SK-N-SH treated with all-trans-retinoic acid at 6 μM for 48 hours (cell line): ENCODE results near the gene ZAR1L.
A peak's percentile ranks its signal among the peaks of the same experiment; 100 is the strongest.

Experiments used
- ATAC-seq: fragments of 200-7000 bp; cut with Tn5 transposase; 3 replicates; pipeline ENCODE4 v1.9.1; 2020; ENCODE audit warnings: mild to moderate bottlenecking, moderate library complexity
- ARNTL ChIP-seq: fragments of 450-650 bp; formaldehyde crosslinking; IDR thresholded peaks from 2 replicates; pipeline ENCODE4 v1.5.0; 2020; ENCODE audit warnings: low read depth, mild to moderate bottlenecking, moderate library complexity, borderline replicate concordance
- BACH2 ChIP-seq: fragments of 250-450 bp; sonication (Bioruptor Pico); IDR thresholded peaks from 2 replicates; pipeline ENCODE4 v1.9.0; 2021; ENCODE audit warnings: mild to moderate bottlenecking, borderline replicate concordance
- CSDC2 ChIP-seq: fragments of 250-450 bp; sonication (Bioruptor Pico); IDR thresholded peaks from 2 replicates; pipeline ENCODE4 v1.5.0; 2020; ENCODE audit warnings: mild to moderate bottlenecking, moderate library complexity
- ESRRG ChIP-seq: fragments of 250-450 bp; sonication (Bioruptor Pico); IDR thresholded peaks from 2 replicates; pipeline ENCODE4 v1.6.1; 2021; ENCODE audit warnings: mild to moderate bottlenecking
- GLIS3 ChIP-seq: fragments of 250-450 bp; sonication (Bioruptor Pico); IDR thresholded peaks from 2 replicates; pipeline ENCODE4 v1.5.0; 2020; ENCODE audit warnings: mild to moderate bottlenecking, moderate library complexity
- OSR1 ChIP-seq: fragments of 250-450 bp; sonication (Bioruptor Pico); IDR thresholded peaks from 2 replicates; pipeline ENCODE4 v1.8.0; 2022; ENCODE audit warnings: moderate library complexity, mild to moderate bottlenecking, inconsistent platforms
- PPARA ChIP-seq: fragments of 250-450 bp; sonication (Bioruptor Pico); IDR thresholded peaks from 2 replicates; pipeline ENCODE4 v1.5.0; 2020; ENCODE audit warnings: mild to moderate bottlenecking, borderline replicate concordance
- RARB ChIP-seq: fragments of 250-450 bp; sonication (Bioruptor Pico); IDR thresholded peaks from 2 replicates; pipeline ENCODE4 v1.8.0; 2021; ENCODE audit warnings: mild to moderate bottlenecking, moderate library complexity
- SNAI2 ChIP-seq: fragments of 250-450 bp; sonication (Bioruptor Pico); IDR thresholded peaks from 2 replicates; pipeline ENCODE4 v1.5.0; 2020; ENCODE audit warnings: mild to moderate bottlenecking, moderate library complexity
- TOX ChIP-seq: fragments of 250-450 bp; sonication (Bioruptor Pico); IDR thresholded peaks from 2 replicates; pipeline ENCODE4 v1.8.0; 2021; ENCODE audit warnings: mild to moderate bottlenecking, moderate library complexity, borderline replicate concordance
- TSHZ2 ChIP-seq: fragments of 250-450 bp; sonication (Bioruptor Pico); IDR thresholded peaks from 2 replicates; pipeline ENCODE4 v1.5.0; 2020; ENCODE audit warnings: mild to moderate bottlenecking, moderate library complexity
- ZC3H10 ChIP-seq: fragments of 250-450 bp; sonication (Bioruptor Pico); IDR thresholded peaks from 2 replicates; pipeline ENCODE4 v1.5.1; 2021; ENCODE audit warnings: mild to moderate bottlenecking, moderate library complexity
- ZFP3 ChIP-seq: fragments of 250-450 bp; sonication (Bioruptor Pico); IDR thresholded peaks from 2 replicates; pipeline ENCODE4 v1.5.0; 2020; ENCODE audit warnings: mild to moderate bottlenecking, moderate library complexity
- ZFP30 ChIP-seq: fragments of 450-650 bp; formaldehyde crosslinking; IDR thresholded peaks from 2 replicates; pipeline ENCODE4 v1.5.0; 2022; ENCODE audit warnings: mild to moderate bottlenecking, moderate library complexity
- ZNF70 ChIP-seq: fragments of 450-650 bp; formaldehyde crosslinking; IDR thresholded peaks from 2 replicates; pipeline ENCODE4 v1.5.0; 2020; ENCODE audit warnings: mild to moderate bottlenecking, moderate library complexity
- ZNF8 ChIP-seq: fragments of 450-650 bp; formaldehyde crosslinking; IDR thresholded peaks from 2 replicates; pipeline ENCODE4 v1.5.0; 2020; ENCODE audit warnings: mild to moderate bottlenecking, moderate library complexity
- TF ChIP-seq, protein P1 (sequence below): fragments of 250-450 bp; sonication (Bioruptor Pico); IDR thresholded peaks from 2 replicates; pipeline ENCODE4 v1.5.1; 2020; ENCODE audit warnings: low read depth, mild to moderate bottlenecking, moderate library complexity
- TF ChIP-seq, protein P2 (sequence below): fragments of 250-450 bp; sonication (Bioruptor Pico); IDR thresholded peaks from 2 replicates; pipeline ENCODE4 v1.8.0; 2021; ENCODE audit warnings: low read depth, mild to moderate bottlenecking, moderate library complexity, borderline replicate concordance
- TF ChIP-seq, protein P3 (sequence below): fragments of 250-450 bp; sonication (Bioruptor Pico); IDR thresholded peaks from 2 replicates; pipeline ENCODE4 v1.8.0; 2020; ENCODE audit warnings: mild to moderate bottlenecking, moderate library complexity, borderline replicate concordance
- TF ChIP-seq, protein P4 (sequence below): fragments of 250-450 bp; sonication (Bioruptor Pico); IDR thresholded peaks from 2 replicates; pipeline ENCODE4 v1.5.1; 2021; ENCODE audit warnings: mild to moderate bottlenecking, moderate library complexity

ZAR1L gene

DNA sequence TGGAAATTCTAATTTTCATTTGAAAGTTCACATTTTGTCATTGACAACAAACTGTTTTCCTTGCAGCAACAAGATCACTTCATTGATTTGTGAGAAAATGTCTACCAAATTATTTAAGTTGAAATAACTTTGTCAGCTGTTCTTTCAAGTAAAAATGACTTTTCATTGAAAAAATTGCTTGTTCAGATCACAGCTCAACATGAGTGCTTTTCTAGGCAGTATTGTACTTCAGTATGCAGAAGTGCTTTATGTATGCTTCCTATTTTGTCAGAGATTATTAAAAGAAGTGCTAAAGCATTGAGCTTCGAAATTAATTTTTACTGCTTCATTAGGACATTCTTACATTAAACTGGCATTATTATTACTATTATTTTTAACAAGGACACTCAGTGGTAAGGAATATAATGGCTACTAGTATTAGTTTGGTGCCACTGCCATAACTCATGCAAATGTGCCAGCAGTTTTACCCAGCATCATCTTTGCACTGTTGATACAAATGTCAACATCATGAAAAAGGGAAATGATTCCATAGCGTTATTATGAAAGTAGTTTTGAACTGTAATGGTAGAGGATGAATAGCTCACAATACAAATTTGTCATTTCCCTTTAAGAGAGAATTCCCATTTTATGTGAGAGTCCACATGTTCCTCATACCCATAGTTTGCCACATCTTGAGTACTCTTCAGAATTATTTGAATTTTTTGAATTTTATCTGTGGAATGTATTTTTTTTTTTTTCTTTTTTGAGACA lies 2.7 kb upstream of the ZAR1L start:
- TF ChIP-seq PPARA (CRISPR knock-in tag) (no peak), RARB (no peak), ARNTL (CRISPR knock-in tag) (no peak), ZNF70 (CRISPR knock-in tag) (no peak), ZFP3 (CRISPR knock-in tag) (no peak), TOX (CRISPR knock-in tag) (no peak), SNAI2 (CRISPR knock-in tag) (no peak)
- ATAC-seq = no peak

DNA sequence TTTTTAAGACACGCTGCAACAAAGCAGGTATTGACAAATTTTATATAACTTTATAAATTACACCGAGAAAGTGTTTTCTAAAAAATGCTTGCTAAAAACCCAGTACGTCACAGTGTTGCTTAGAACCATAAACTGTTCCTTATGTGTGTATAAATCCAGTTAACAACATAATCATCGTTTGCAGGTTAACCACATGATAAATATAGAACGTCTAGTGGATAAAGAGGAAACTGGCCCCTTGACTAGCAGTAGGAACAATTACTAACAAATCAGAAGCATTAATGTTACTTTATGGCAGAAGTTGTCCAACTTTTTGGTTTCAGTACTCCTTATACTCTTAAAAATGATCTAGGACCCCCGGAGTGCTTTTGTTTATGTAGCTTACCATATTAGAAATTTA lies 1.3 kb upstream of the ZAR1L start:
- TF ChIP-seq TSHZ2 (CRISPR knock-in tag) = no peak
- TF ChIP-seq OSR1 (CRISPR knock-in tag) = no peak
- TF ChIP-seq ZNF8 (CRISPR knock-in tag) = no peak
- TF ChIP-seq ARNTL (CRISPR knock-in tag) = no peak
- no peak for TF ChIP-seq ZC3H10 (CRISPR knock-in tag)
- TF ChIP-seq, protein P1, sequence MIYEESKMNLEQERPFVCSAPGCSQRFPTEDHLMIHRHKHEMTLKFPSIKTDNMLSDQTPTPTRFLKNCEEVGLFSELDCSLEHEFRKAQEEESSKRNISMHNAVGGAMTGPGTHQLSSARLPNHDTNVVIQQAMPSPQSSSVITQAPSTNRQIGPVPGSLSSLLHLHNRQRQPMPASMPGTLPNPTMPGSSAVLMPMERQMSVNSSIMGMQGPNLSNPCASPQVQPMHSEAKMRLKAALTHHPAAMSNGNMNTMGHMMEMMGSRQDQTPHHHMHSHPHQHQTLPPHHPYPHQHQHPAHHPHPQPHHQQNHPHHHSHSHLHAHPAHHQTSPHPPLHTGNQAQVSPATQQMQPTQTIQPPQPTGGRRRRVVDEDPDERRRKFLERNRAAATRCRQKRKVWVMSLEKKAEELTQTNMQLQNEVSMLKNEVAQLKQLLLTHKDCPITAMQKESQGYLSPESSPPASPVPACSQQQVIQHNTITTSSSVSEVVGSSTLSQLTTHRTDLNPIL (CRISPR knock-in tag) = no peak
- TF ChIP-seq, protein P2, sequence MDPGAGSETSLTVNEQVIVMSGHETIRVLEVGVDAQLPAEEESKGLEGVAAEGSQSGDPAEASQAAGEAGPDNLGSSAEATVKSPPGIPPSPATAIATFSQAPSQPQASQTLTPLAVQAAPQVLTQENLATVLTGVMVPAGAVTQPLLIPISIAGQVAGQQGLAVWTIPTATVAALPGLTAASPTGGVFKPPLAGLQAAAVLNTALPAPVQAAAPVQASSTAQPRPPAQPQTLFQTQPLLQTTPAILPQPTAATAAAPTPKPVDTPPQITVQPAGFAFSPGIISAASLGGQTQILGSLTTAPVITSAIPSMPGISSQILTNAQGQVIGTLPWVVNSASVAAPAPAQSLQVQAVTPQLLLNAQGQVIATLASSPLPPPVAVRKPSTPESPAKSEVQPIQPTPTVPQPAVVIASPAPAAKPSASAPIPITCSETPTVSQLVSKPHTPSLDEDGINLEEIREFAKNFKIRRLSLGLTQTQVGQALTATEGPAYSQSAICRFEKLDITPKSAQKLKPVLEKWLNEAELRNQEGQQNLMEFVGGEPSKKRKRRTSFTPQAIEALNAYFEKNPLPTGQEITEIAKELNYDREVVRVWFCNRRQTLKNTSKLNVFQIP (CRISPR knock-in tag) = no peak
- no peak for TF ChIP-seq ZNF70 (CRISPR knock-in tag)
- TF ChIP-seq, protein P3, sequence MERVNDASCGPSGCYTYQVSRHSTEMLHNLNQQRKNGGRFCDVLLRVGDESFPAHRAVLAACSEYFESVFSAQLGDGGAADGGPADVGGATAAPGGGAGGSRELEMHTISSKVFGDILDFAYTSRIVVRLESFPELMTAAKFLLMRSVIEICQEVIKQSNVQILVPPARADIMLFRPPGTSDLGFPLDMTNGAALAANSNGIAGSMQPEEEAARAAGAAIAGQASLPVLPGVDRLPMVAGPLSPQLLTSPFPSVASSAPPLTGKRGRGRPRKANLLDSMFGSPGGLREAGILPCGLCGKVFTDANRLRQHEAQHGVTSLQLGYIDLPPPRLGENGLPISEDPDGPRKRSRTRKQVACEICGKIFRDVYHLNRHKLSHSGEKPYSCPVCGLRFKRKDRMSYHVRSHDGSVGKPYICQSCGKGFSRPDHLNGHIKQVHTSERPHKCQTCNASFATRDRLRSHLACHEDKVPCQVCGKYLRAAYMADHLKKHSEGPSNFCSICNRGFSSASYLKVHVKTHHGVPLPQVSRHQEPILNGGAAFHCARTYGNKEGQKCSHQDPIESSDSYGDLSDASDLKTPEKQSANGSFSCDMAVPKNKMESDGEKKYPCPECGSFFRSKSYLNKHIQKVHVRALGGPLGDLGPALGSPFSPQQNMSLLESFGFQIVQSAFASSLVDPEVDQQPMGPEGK = no peak
- TF ChIP-seq ESRRG (CRISPR knock-in tag) = no peak
- no peak for TF ChIP-seq BACH2 (CRISPR knock-in tag)
- TF ChIP-seq ZFP30 (CRISPR knock-in tag) = no peak
- ATAC-seq = no peak

DNA sequence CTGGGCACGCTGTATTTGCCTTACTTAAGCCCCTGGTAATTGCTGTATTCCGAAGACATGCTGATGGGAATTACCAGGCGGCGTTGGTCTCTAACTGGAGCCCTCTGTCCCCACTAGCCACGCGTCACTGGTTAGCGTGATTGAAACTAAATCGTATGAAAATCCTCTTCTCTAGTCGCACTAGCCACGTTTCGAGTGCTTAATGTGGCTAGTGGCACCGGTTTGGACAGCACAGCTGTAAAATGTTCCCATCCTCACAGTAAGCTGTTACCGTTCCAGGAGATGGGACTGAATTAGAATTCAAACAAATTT lies 821 bp upstream of the ZAR1L start:
- ATAC-seq = peak; percentile 61
- no peak for TF ChIP-seq ZNF70 (CRISPR knock-in tag)
- TF ChIP-seq TOX (CRISPR knock-in tag) = no peak
- no peak for TF ChIP-seq GLIS3
- TF ChIP-seq TSHZ2 (CRISPR knock-in tag) = no peak
- TF ChIP-seq, protein P3 = no peak
- no peak for TF ChIP-seq PPARA (CRISPR knock-in tag)
- TF ChIP-seq CSDC2 = no peak
- no peak for TF ChIP-seq BACH2 (CRISPR knock-in tag)
- no peak for TF ChIP-seq RARB
- TF ChIP-seq, protein P4, sequence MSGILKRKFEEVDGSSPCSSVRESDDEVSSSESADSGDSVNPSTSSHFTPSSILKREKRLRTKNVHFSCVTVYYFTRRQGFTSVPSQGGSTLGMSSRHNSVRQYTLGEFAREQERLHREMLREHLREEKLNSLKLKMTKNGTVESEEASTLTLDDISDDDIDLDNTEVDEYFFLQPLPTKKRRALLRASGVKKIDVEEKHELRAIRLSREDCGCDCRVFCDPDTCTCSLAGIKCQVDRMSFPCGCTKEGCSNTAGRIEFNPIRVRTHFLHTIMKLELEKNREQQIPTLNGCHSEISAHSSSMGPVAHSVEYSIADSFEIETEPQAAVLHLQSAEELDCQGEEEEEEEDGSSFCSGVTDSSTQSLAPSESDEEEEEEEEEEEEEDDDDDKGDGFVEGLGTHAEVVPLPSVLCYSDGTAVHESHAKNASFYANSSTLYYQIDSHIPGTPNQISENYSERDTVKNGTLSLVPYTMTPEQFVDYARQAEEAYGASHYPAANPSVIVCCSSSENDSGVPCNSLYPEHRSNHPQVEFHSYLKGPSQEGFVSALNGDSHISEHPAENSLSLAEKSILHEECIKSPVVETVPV = no peak
- no peak for TF ChIP-seq SNAI2 (CRISPR knock-in tag)
- no peak for TF ChIP-seq ZC3H10 (CRISPR knock-in tag)
- TF ChIP-seq ARNTL (CRISPR knock-in tag) = no peak
- no peak for TF ChIP-seq ESRRG (CRISPR knock-in tag)
- TF ChIP-seq, protein P2 (CRISPR knock-in tag) = no peak
